Activated T-helper 1 cell treated with anti-CD3 and anti-CD28 coated beads, Interleukin-2, amount 50 U/mL, for 16 hours (primary cell): ENCODE measurements around the gene TUFM.
A peak's percentile ranks its signal among the peaks of the same experiment; 100 is the strongest.
"Not testable (repeated sequence)": the region's sequence is repeated elsewhere in the genome, so short reads cannot be mapped to it uniquely, and the experiment has no call there.

Experiments
- DNase-seq, 2 donors: peaks; one replicate each; pipeline ENCODE4 v3.0.0-alpha.2; 2020; ENCODE audit warnings: low read depth in 1 of 2, low spot score in 1 of 2

Gene TUFM

GRCh38 chr16:28846080-28846932, at the start of gene TUFM:
Gene TUFM, minus strand, starts transcription at chr16:28846348. Its CDS starts 79 bp downstream, at chr16:28846269.
- DNase-seq: peak; percentile 93 to 96

DNA sequence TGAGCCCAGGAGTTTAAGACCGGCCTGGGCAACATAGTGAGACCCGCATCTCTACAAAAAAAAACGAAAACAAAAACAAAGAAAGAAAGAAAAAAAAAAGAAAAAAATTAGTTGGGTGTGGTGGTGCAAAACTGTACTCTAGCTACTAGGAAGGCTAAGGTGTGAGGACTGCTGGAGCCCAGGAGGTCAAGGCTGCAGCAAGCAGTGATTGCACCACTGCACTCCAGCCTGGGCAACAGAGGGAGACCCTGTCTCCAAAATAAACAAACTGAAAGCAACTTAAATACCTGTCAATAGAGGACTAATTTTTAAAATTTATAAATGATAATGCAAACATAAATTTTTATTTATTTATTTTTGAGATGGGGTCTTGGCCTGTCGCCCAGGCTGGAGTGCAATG, 49.5 kb upstream of the TUFM start:
- DNase-seq: no peak

DNA sequence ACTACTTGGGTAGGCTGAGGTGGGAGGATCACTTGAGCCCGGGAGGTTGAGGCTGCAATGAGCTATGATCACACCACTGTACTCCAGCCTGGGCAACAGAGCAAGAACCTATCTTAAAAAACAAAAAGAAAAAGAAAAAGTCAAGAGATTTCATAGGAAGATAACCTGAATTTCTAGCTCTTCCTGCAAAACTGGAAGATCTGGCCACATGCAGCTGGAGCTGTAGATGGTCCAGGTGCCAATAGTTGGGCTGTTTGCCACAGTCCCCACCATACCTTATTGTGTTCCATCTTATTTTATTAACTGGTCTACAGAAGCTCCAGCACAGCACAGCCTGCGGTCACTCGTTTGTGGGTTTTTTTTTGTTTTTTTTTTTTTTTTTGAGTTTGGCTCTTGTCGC, 47.1 kb upstream of the TUFM start:
- DNase-seq: no peak

GRCh38 chr16:28891964-28892890, 46.1 kb upstream of the TUFM start:
- DNase-seq: no peak

- not testable (repeated sequence) for DNase-seq
Observed at GRCh38 chr16:28890355-28890754, 44.2 kb upstream of the TUFM start.

GRCh38 chr16:28886945-28887344, 40.8 kb upstream of the TUFM start:
- DNase-seq: no peak

GRCh38 chr16:28884045-28884444, 37.9 kb upstream of the TUFM start:
- no peak for DNase-seq

- no peak for DNase-seq
Observed at GRCh38 chr16:28883221-28883996, 37.3 kb upstream of the TUFM start.

DNA sequence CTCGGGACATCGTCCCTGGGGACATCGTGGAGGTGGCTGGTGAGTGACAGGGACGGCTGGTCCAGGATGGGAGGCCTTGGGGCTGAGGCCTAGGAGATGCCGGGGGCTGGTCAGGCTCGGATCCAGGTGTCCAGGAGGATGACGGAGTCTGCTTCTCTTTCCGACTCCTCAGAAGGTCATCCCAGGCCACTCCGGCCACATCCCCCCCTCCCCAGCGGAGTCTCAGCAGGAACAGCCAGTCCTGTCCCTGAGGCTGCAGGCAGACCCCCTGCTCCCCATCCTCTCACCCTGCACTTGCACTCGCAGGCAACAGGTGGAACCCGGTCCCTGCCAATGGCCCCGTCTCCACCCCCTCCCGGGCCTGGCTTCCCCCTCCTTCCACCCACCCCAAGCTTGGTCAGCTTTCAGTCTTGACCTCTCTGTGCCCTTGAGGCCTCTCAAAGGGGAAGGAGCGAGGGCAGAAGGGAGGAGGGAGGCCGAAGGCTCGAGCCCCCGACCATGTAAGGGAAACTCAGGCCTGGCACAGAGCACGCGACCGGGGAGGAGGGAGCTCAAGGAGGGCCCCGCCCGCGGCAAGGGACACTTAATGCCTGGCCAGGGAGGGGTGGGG, 36.5 kb upstream of the TUFM start:
- DNase-seq: no peak

GRCh38 chr16:28881565-28881964, 35.4 kb upstream of the TUFM start:
- not testable (repeated sequence) for DNase-seq

DNA sequence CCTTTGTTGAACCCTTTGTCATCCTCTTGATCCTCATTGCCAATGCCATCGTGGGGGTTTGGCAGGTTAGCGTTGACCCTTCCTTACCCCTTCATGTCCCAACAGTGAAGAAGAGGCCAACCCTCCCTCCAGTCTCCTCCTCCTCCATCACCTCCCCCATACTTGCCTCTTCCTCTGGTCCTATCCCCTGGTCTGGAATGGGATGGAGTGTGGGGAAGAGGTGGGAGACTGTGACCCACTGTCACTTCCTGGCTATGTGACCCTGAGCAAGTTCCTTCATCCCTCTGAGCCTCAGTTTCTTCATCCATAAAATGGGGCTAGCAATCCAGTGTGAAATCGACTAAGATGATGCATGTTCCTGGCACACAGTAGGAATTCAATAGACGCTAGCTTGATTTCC, 34.8 kb upstream of the TUFM start:
- no peak for DNase-seq

DNA sequence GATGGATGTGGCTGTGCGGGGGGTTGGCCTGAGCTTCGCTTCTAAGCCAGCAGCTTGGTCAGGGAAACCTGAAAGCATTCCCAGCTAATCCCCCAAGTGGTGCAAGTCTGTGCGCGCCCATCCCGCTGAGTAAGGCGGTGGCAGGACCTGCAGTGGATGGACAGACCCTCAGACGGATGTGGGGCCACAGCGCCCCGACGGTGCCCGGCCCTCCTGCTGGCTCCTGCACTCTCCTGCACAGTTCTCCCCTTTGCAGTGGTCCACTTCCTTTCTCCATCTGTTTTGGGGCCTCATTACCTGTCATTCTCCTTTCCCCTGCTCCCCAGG, 34.4 kb upstream of the TUFM start:
- no peak for DNase-seq

DNA sequence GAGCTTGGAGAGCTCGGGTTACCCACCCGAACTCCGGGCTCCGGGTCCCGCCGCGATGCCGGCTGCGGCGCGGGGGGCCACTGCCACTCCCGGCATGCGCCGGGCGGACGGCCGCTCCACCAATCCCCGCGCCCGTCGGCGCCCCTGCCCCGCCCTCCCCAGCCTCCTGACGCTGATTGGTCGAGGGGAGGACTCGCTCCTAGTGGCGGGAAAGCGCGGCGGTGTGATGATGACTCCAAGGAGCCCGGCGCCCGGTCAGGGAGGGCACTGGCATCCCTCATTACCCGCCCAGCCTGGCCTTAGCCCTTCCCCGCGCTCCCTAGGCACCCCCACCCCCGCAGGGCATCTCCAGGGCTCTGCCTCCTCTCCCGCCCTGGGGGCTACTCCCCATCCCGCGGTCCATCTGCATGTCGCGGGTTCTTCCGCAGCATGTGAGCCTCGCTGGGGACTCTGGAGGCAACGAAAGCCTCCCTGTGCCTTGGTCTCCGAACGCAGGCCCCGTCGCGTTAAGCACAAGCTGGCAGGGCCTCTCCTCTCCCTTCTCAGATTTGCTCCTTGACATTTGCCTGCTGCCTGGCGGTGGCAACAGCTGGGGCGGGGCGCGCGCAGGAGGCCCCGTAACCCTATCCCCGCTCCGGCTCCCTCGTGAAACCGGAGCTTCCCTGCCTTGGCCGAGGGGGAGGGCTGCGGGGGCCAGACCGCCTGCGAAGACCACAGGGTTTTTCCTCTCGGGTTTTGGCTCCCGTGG, 33.9 kb upstream of the TUFM start:
- DNase-seq: peak; percentile 76 to 85

- DNase-seq: no peak
Observed at GRCh38 chr16:28879261-28879840, 33.2 kb upstream of the TUFM start.

- no peak for DNase-seq
Observed at GRCh38 chr16:28878083-28878926, 32.2 kb upstream of the TUFM start, which contains the start of gene ATP2A1. Gene ATP2A1, plus strand, starts transcription at chr16:28878488. Its CDS starts 184 bp downstream, at chr16:28878672.

GRCh38 chr16:28877655-28878000, 31.5 kb upstream of the TUFM start:
- DNase-seq: no peak

DNA sequence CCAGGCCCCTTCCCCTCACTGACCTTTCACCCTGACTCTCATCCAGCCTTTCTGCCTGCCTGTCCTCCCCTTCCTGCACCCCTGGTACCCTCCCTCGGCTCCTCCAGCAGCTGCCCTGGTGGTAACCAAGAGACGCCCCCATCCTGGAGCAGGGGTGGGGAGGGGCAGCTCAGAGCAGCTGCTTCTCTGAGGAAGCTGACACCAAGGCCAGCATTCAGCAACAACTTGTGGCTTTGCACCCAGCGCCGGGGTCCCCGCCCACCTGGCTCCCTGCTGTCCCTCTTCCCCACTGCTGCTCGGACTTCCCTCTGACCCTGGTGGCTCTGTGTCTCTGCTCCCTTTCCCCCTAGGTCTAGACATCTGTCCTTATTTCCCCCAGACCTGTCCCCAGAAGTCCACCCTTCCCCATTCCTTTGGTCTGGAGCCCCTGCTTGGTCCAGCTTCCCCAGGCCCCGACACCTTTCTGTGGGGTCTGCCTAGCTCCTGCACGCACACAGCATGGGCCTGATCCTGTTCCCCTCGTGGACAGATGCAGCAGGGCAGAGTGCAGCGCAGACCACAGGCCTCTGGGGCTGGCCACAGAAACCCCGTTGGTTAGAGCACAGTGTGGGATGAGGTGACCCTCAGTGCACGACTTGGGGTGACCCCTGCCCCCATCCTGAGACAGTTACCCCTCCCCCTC, 31.0 kb upstream of the TUFM start:
- DNase-seq: no peak

GRCh38 chr16:28876019-28876659, 30.0 kb upstream of the TUFM start:
- DNase-seq: no peak
